GM12874 (cell line): ENCODE data around the gene LPCAT1.

Source experiments
- CTCF ChIP-seq: IDR thresholded peaks from 2 replicates; pipeline ENCODE4 v1.5.1; 2011; ENCODE audit warnings: low read depth, mild to moderate bottlenecking, control low read depth, low read length, moderate library complexity; ENCODE audit not compliant: insufficient read depth

Gene LPCAT1

DNA sequence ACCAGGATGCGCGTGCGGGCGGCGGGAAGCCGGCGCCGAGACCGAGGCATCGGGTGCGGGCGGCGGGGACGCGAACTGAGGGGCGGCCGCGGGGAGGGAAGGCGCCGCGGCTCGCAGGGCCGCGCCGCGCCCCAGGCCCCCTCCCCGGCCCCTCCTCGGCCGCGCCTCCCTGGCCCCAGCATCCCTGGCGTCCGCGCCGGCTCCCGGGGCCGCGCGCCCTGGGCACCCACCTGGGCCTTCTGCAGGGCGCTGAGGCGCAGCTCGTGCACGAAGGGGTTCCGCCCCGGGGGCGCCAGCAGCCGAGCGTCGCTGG lies 324 bp downstream of the LPCAT1 start:
- no peak for TF ChIP-seq CTCF

GRCh38 chr5:1522601-1523479 lies 920 bp downstream of the LPCAT1 start:
- no peak for TF ChIP-seq CTCF

GRCh38 chr5:1521671-1522600 lies 1.8 kb downstream of the LPCAT1 start:
- TF ChIP-seq CTCF: no peak

DNA sequence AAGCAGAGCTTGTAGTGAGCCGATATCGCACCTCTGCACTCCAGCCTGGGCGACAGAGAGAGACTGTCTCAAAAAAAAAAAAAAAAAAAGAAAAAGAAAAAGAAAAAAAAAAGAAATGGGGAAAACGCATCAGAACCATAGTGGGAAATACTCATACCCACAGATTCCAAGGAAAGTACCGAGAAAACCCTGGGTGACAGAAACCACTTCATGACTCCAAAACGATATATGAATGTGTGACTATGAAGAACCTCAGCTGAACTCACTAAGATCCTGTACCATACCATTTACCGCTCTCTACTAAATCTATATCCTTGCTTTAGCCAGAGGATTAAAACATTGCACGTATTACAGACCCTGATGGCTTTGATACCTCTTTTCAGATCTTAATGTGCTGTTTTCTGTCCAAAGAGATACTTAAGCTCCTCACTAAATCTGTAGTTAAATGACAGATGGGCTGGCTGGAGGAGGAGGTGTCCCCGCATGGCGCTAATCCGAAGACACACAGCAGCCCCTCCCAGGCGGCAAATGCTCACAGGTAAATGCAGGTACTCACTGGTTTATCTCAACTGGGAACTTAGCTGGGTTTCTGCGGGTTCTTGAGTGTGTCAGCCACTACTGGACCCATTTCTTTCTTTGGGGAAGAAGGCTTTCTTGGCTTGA lies 2.8 kb downstream of the LPCAT1 start:
- TF ChIP-seq CTCF: no peak

GRCh38 chr5:1519631-1520210 lies 4.0 kb downstream of the LPCAT1 start:
- TF ChIP-seq CTCF: no peak

DNA sequence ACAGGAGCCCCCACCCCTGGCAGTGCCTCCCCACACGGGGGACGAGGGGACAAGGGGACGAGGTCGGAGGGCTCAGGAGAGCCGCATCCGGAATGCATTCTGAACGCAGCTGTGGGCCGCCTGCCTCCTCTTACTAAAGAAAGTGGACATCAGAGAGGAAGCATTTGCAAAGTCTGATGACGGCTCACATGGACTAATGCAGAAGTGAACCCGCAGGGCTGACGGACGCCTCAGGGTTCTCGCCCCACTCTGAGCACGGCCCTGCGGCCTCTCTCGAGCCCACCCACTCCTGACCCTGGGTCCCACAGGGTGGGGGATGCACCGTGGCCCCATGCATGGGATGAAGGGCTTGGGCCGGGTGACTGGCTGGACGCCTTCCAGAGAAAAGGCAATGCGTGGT lies 5.9 kb downstream of the LPCAT1 start:
- no peak for TF ChIP-seq CTCF
